Neural progenitor cell (in vitro differentiated cells): Measurements from ENCODE around the gene CYTH1. TPM values are rescaled to one million over a fixed set of nuclear protein-coding genes. Genes with fewer than 3 reads are reported as not detected.

Experiments
- DNase-seq: peaks from one replicate; pipeline ENCODE4 v3.0.0-alpha.2; 2016; ENCODE audit warnings: low spot score
- H2AFZ ChIP-seq: fragments of 200-600 bp; sonication (generic); replicated peaks from 2 replicates; pipeline ENCODE4 v1.6.1; 2016; ENCODE audit warnings: antibody characterized with exemption
- H3F3A ChIP-seq: fragments of 200-600 bp; sonication (generic); 2 replicates; pipeline ENCODE4 v1.6.1; 2016; ENCODE audit warnings: antibody characterized with exemption, low read depth
- H3K27ac ChIP-seq: fragments of 200-600 bp; sonication (generic); 2 replicates; pipeline ENCODE4 v1.5.1; 2016; ENCODE audit warnings: mild to moderate bottlenecking
- H3K27me3 ChIP-seq: fragments of 200-600 bp; sonication (generic); 2 replicates; pipeline ENCODE4 v1.6.1; 2016; ENCODE audit warnings: mild to moderate bottlenecking, moderate library complexity
- H3K36me3 ChIP-seq: fragments of 200-600 bp; sonication (generic); 2 replicates; pipeline ENCODE4 v1.5.1; 2016
- H3K4me1 ChIP-seq: fragments of 200-600 bp; sonication (generic); 2 replicates; pipeline ENCODE4 v1.6.1; 2016; ENCODE audit warnings: mixed run types
- H3K4me2 ChIP-seq: fragments of 200-600 bp; sonication (generic); 2 replicates; pipeline ENCODE4 v1.6.1; 2016
- H3K4me3 ChIP-seq: fragments of 200-600 bp; sonication (generic); 2 replicates; pipeline ENCODE4 v1.5.1; 2016
- H3K79me2 ChIP-seq: fragments of 200-600 bp; sonication (generic); 2 replicates; pipeline ENCODE4 v1.6.1; 2016; ENCODE audit warnings: low read depth
- H3K9ac ChIP-seq: fragments of 200-600 bp; sonication (generic); 2 replicates; pipeline ENCODE4 v1.6.1; 2016
- H3K9me3 ChIP-seq: fragments of 200-600 bp; sonication (generic); 2 replicates; pipeline ENCODE4 v1.5.1; 2016; ENCODE audit warnings: low read depth
- H4K20me1 ChIP-seq: fragments of 200-600 bp; sonication (generic); 2 replicates; pipeline ENCODE4 v1.6.1; 2016; ENCODE audit warnings: low read depth
- H3K27ac Mint-ChIP-seq: 3 replicates; pipeline ENCODE4 v1.8.0; 2021; ENCODE audit warnings: mixed read lengths
- H3K27me3 Mint-ChIP-seq: 2 replicates; pipeline ENCODE4 v1.8.0; 2022; ENCODE audit warnings: low read depth, mild to moderate bottlenecking, inconsistent platforms, moderate library complexity, mixed read lengths; ENCODE audit not compliant: insufficient read depth
- H3K36me3 Mint-ChIP-seq: 3 replicates; pipeline ENCODE4 v1.8.0; 2021; ENCODE audit warnings: mixed read lengths
- H3K4me1 Mint-ChIP-seq: 3 replicates; pipeline ENCODE4 v1.8.0; 2021; ENCODE audit warnings: mixed read lengths
- H3K4me3 Mint-ChIP-seq: 3 replicates; pipeline ENCODE4 v1.8.0; 2021; ENCODE audit warnings: mild to moderate bottlenecking, moderate library complexity, mixed read lengths
- H3K9me3 Mint-ChIP-seq: 3 replicates; pipeline ENCODE4 v1.8.0; 2020; ENCODE audit warnings: mixed read lengths
- EZH2 ChIP-seq: fragments of 200-600 bp; sonication (generic); IDR thresholded peaks from 2 replicates; pipeline ENCODE4 v1.6.1; 2017; ENCODE audit warnings: antibody characterized with exemption, mild to moderate bottlenecking, moderate library complexity
- EZH2phosphoT487 ChIP-seq: fragments of 200-600 bp; sonication (generic); IDR thresholded peaks from 2 replicates; pipeline ENCODE4 v1.6.1; 2017; ENCODE audit warnings: antibody characterized with exemption
- total RNA-seq: library from RNA; depleted of rRNA; stranded (reverse); fragments of >200 nt; gene quantifications from 2 replicates; pipeline ENCODE4 v1.2.3, GENCODE V29; 2015; ENCODE audit warnings: low replicate concordance
- TF ChIP-seq, protein P1 (sequence below): fragments of 200-600 bp; sonication (generic); IDR thresholded peaks from 2 replicates; pipeline ENCODE4 v1.5.1; 2017; ENCODE audit warnings: antibody characterized with exemption, mild to moderate bottlenecking

CYTH1 gene
- total RNA-seq, 1 donor from 2014 or later, result 14.8 TPM

DNA sequence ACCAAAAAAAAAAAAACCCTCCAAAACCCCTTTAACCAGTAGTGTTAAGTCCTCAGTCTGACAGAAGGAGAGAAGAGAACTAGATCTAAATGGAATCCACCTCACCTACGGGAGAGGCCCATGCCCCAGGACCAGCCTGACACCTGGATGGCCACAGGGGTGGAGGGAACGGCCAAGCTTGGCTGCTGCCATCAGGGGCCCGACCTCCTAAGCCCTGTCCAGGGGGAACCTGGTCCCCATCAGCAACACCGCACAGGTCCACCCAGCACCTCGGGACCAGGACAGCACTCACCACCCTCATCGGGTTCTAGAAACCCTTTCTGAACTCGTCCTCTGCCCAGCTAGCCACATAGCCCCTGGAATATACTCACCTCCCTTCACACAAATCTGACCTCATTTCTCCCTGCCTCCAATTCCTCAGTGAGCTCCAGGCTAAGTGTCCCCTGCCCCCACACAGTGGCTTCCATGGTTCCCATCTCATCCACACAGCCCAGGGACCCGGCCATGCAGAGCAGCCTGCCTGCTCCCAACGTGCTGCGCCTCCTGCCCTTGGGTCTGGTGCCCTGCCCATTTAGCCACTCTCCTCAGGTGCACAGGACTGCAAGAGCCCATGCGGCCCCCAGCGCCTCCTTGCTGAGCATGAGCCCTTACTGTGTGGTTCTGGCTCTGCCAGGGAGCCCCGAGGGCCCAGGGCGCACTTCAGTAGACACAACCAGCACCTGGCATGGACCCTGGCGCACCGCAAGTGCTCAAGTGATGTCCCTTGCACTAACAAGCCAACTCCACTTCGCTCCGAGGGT, 18.3 kb upstream of the CYTH1 start:
- no peak overlapping the region for H3K9ac ChIP-seq
- H3K27me3 ChIP-seq, result no peaks in the 10 kb centered on the region
- Mint-ChIP-seq H3K4me3 (no peak overlapping the region), H3K9me3 (no peaks in the 10 kb centered on the region), H3K36me3 (peaks cover 24% of the 10 kb centered on the region), H3K27me3 (peaks cover 8% of the 10 kb centered on the region), H3K4me1 (no peaks in the 10 kb centered on the region), H3K27ac (no peak overlapping the region)
- H3K4me3 ChIP-seq, result no peak overlapping the region
- H4K20me1 ChIP-seq, result no peaks in the 10 kb centered on the region
- H3F3A ChIP-seq, result no peaks in the 10 kb centered on the region
- H3K36me3 ChIP-seq, result no peaks in the 10 kb centered on the region
- H2AFZ ChIP-seq, result no peak overlapping the region
- H3K4me2 ChIP-seq, result no peak overlapping the region
- no peak for DNase-seq
- no peak overlapping the region for H3K27ac ChIP-seq
- TF ChIP-seq EZH2phosphoT487, result no peak
- TF ChIP-seq, protein P1, sequence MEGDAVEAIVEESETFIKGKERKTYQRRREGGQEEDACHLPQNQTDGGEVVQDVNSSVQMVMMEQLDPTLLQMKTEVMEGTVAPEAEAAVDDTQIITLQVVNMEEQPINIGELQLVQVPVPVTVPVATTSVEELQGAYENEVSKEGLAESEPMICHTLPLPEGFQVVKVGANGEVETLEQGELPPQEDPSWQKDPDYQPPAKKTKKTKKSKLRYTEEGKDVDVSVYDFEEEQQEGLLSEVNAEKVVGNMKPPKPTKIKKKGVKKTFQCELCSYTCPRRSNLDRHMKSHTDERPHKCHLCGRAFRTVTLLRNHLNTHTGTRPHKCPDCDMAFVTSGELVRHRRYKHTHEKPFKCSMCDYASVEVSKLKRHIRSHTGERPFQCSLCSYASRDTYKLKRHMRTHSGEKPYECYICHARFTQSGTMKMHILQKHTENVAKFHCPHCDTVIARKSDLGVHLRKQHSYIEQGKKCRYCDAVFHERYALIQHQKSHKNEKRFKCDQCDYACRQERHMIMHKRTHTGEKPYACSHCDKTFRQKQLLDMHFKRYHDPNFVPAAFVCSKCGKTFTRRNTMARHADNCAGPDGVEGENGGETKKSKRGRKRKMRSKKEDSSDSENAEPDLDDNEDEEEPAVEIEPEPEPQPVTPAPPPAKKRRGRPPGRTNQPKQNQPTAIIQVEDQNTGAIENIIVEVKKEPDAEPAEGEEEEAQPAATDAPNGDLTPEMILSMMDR, result no peak
- no peak for TF ChIP-seq EZH2
- no peaks in the 10 kb centered on the region for H3K79me2 ChIP-seq
- no peaks in the 10 kb centered on the region for H3K4me1 ChIP-seq
- no peaks in the 10 kb centered on the region for H3K9me3 ChIP-seq

GRCh38 chr17:78798695-78799559, 16.9 kb upstream of the CYTH1 start:
- Mint-ChIP-seq H3K9me3 (no peaks in the 10 kb centered on the region), H3K4me1 (no peaks in the 10 kb centered on the region), H3K27ac (peak overlapping the region; percentile 61), H3K4me3 (no peak overlapping the region), H3K27me3 (peaks cover 8% of the 10 kb centered on the region), H3K36me3 (peaks cover 29% of the 10 kb centered on the region)
- Histone ChIP-seq H3K9me3 (no peaks in the 10 kb centered on the region), H3F3A (no peaks in the 10 kb centered on the region), H3K4me1 (no peaks in the 10 kb centered on the region), H3K36me3 (no peaks in the 10 kb centered on the region), H3K4me2 (no peak overlapping the region), H3K4me3 (no peak overlapping the region), H3K9ac (no peak overlapping the region), H4K20me1 (no peaks in the 10 kb centered on the region), H3K27ac (no peak overlapping the region), H2AFZ (no peak overlapping the region), H3K79me2 (no peaks in the 10 kb centered on the region), H3K27me3 (no peaks in the 10 kb centered on the region)
- peak; percentile 43 for DNase-seq
- TF ChIP-seq EZH2 (no peak), EZH2phosphoT487 (no peak)
- TF ChIP-seq, protein P1, result peak; percentile 48

GRCh38 chr17:78797691-78798585, 15.9 kb upstream of the CYTH1 start:
- Mint-ChIP-seq H3K27ac (no peak overlapping the region), H3K27me3 (peaks cover 10% of the 10 kb centered on the region), H3K9me3 (no peaks in the 10 kb centered on the region), H3K4me1 (no peaks in the 10 kb centered on the region), H3K4me3 (peak overlapping the region; percentile 22), H3K36me3 (peaks cover 27% of the 10 kb centered on the region)
- Histone ChIP-seq H4K20me1 (no peaks in the 10 kb centered on the region), H2AFZ (no peak overlapping the region), H3K27me3 (no peaks in the 10 kb centered on the region), H3K4me1 (no peaks in the 10 kb centered on the region), H3K9ac (no peak overlapping the region), H3K79me2 (no peaks in the 10 kb centered on the region), H3F3A (no peaks in the 10 kb centered on the region), H3K4me3 (no peak overlapping the region), H3K4me2 (no peak overlapping the region), H3K27ac (no peak overlapping the region), H3K9me3 (no peaks in the 10 kb centered on the region), H3K36me3 (no peaks in the 10 kb centered on the region)
- no peak for DNase-seq
- TF ChIP-seq, protein P1, result no peak
- no peak for TF ChIP-seq EZH2
- TF ChIP-seq EZH2phosphoT487, result no peak
